Epithelial cell of proximal tubule (primary cell): ENCODE results near the gene MFGE8. TPM values are rescaled to one million over a fixed set of nuclear protein-coding genes. Genes with fewer than 3 reads are reported as not detected.
A peak's percentile ranks its signal among the peaks of the same experiment; 100 is the strongest.

Experiments
- DNase-seq: peaks from one replicate; pipeline ENCODE4 v3.0.0-alpha.2; 2011; ENCODE audit warnings: low read depth
- H3K4me3 ChIP-seq: 2 replicates; pipeline ENCODE4 v1.5.1; 2011; ENCODE audit warnings: low read depth, mild to moderate bottlenecking, low read length
- total RNA-seq: library from RNA; depleted of rRNA; stranded (reverse); fragments of >200 nt; gene quantifications from 2 replicates; pipeline ENCODE4 v1.2.3, GENCODE V29; 2015
- TF ChIP-seq, protein P1 (sequence below): conservative IDR thresholded peaks from 2 replicates; pipeline ENCODE4 v1.5.1; 2012; ENCODE audit warnings: low read depth, mild to moderate bottlenecking, low read length

Gene MFGE8
- total RNA-seq, 1 donor from 2014 or later, result 135 TPM

DNA sequence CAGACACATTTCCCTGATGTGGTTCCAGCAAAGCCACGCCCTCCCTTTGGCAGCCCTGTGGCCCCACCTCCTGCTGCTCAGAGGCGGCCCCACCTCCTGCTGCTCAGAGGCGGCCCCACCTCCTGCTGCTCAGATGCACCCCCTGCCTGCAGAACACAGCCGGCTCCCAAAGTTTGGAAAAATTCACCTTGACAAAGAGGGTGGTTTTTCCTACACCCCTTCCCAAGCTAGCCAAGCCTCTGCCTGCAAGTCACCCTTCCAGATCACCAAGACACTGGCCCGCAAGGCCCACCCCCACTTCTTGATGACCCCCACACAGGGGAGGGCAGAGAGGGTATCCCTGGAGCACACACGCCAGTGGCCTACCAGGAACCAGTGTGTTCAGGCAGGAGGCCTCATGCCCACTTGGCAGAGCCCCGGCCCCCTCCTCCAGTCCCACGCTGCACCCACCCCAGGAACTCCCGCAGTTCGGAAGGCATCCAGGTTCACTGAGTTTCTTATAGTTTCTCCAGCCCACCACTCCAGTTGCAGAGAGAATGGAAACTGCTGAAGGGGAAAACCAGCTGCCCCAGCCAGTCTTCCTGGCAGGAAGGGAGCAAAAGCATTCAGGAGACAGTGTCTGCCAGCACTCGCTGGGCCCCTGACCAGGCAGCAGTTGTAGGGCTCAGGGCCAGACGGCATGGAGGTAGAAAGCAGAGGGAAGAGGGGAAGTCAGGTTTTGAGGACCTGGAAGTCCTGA lies 15.6 kb downstream of the MFGE8 start:
- DNase-seq, result no peak
- TF ChIP-seq, protein P1, sequence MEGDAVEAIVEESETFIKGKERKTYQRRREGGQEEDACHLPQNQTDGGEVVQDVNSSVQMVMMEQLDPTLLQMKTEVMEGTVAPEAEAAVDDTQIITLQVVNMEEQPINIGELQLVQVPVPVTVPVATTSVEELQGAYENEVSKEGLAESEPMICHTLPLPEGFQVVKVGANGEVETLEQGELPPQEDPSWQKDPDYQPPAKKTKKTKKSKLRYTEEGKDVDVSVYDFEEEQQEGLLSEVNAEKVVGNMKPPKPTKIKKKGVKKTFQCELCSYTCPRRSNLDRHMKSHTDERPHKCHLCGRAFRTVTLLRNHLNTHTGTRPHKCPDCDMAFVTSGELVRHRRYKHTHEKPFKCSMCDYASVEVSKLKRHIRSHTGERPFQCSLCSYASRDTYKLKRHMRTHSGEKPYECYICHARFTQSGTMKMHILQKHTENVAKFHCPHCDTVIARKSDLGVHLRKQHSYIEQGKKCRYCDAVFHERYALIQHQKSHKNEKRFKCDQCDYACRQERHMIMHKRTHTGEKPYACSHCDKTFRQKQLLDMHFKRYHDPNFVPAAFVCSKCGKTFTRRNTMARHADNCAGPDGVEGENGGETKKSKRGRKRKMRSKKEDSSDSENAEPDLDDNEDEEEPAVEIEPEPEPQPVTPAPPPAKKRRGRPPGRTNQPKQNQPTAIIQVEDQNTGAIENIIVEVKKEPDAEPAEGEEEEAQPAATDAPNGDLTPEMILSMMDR, result peak; percentile 63
- no peak overlapping the region for H3K4me3 ChIP-seq

DNA sequence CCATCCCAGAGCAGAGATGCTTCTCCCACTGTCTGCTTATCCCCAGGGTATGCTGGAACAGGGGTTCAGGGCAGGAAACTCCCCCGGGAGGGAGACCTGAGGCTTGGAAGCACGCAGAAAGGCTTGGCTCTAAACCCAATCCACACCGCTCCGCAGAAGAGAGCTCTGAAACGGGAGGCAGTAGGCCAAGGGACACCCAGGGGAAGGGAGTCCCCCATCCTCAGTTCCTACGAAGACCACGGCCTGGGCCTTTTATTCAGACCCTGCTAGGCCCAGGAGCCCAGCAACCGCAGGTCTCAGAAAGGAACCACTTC lies 16.1 kb downstream of the MFGE8 start:
- DNase-seq, result no peak
- TF ChIP-seq, protein P1, result no peak
- H3K4me3 ChIP-seq, result no peak overlapping the region

DNA sequence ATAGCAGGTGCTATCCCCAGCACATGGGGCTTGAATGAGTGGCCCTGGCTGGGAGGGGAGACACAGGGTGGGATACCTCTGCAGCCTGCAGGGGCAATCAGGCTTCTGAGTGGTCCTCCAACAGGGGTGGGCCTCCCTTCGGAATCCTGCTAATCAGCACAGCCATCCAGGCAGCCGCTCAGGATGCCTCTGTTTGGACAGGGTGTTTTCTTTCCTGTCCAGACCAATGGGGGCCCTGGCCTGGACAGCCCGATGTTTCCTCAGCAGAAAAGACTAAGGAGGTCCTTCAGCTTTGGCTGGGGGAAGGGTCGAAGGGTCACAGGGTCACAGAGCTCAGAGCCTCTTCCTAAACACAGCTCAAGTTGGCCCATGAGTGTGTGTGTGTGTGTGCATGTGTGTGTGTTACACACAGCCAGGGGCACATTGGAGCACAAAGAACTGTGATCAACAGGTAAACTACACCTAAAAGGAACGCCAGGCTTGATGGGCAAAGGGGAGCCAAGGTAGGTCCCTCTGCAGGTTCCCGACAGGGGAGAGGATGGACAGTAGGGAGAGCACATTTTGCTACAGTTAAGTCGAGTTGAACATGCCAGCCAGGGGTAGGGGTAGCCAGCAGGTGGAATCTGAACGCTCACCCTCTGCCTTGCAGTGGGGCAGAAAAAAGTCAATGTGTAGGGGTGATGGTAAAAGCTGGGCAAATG lies 16.7 kb downstream of the MFGE8 start:
- no peak for DNase-seq
- no peak overlapping the region for H3K4me3 ChIP-seq
- TF ChIP-seq, protein P1, result no peak

GRCh38 chr15:88894819-88895767 lies 18.1 kb downstream of the MFGE8 start, which contains the start of gene HAPLN3:
TSS of gene HAPLN3 (minus strand) at chr15:88895544. CDS start at chr15:88887298, 8,246 bp downstream.
- TF ChIP-seq, protein P1, result no peak
- H3K4me3 ChIP-seq, result peak within 1 kb of the TSS; percentile 63
- DNase-seq, result no peak

GRCh38 chr15:88894348-88894818 lies 18.8 kb downstream of the MFGE8 start:
- TF ChIP-seq, protein P1, result peak; percentile 77
- DNase-seq, result no peak
- H3K4me3 ChIP-seq, result peak overlapping the region; percentile 63

GRCh38 chr15:88891540-88892254 lies 21.5 kb downstream of the MFGE8 start:
- H3K4me3 ChIP-seq, result no peak overlapping the region
- DNase-seq, result no peak
- TF ChIP-seq, protein P1, result no peak
